Dermis blood vessel endothelial cell (primary cell): ENCODE results near the gene SPIN1. TPM values are rescaled to one million over a fixed set of nuclear protein-coding genes. Genes with fewer than 3 reads are reported as not detected.

Experiments
- DNase-seq: peaks from one replicate; pipeline ENCODE4 v3.0.0; 2010
- total RNA-seq: library from RNA; depleted of rRNA; stranded (reverse); fragments of >200 nt; gene quantifications from 2 replicates; pipeline ENCODE4 v1.2.3, GENCODE V29; 2014

Gene SPIN1
- total RNA-seq, 1 donor from 2014 or later = 72.0 TPM

DNA sequence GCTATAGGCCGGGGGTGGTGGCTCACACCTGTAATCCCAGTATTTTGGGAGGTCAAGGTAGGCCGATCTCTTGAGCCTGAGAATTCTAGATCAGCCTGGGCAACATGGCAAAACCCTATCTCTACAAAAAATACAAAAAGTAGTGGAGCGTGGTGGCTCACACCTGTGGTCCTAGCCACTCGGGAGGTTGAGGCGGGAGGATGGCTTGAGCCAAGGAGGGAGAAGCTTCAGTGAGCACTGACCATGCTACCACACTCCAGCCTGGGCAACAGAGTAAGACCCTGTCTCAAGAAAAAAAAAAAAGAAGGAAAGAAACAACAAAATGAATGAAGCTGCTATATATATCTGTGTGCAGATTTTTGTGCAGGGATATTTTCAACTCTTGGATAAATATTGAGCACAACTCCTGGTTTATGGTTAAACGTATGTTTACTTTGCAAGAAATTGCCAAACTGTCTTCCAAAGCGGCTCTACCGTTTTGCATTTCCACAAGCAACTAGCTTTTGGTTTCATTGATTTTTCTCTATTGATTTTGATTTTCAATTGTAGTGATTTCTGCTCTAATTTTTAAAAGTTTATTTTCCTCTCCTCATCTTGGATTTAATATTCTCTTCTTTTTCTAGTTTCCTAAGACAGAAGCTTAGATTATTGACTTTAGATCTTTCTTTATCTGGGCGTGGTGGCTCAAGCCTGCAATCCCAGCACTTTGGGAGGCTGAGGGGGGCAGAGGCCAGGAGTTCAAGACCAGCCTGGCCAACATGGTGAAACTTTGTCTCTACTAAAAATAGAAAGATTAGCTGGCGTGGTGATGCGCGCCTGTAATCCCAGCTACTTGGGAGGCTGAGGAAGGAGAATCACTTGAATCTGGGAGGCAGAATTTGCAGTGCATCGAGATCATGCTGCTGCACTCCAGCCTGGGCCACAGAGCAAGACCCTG lies 49.2 kb downstream of the SPIN1 start:
- DNase-seq = no peak

DNA sequence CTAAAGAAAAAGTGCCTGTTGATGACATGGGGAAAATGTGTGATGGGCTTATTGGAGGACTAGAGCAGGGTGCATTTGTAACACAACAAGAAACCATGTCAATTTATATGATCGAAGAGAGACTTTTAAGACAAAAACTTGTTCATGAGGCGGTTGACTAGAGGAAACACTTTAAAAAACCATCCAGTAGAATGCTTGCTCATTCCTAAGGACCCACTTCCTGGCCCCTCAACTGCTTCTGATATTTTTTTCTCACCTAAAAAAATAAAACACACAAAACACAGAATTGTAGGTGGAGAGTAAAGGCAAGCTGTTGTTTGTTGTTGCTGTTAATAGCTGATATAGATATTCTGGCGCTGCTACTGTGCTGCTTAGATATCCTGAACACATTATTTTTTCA lies 50.6 kb downstream of the SPIN1 start:
- no peak for DNase-seq

- no peak for DNase-seq
These were observed 53.2 kb downstream of the SPIN1 start for GRCh38 chr9:88441301-88442007.

DNA sequence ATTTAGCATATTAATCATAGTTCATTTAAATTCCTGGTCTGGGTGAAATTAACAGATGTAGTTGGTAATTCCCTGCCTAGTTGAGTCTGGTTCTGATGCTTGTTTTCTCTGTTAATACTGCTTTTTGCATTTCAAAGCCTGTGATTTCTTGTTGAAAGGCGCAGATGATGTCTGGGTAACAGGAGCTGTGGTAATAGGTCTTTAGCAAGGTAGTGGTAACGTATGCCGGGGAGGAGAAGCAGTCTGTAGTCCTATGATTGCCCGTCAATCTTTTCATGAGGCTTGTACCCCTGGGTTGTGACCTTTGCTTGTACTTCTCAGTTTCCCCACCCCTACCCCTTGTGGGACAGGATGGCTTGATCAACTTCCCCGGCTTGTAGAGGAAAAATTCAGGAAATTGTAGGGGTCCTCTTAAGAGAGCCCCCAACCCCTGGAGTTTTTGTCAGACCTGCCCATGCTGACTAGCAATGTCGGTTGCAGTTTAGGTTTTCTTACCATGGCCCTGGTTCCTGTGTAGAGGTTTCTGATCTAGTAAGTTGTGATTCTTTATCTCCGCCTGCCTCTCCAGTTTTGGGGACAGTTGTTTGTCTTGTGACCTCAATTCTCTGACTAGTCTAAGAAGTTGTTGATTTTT lies 55.4 kb downstream of the SPIN1 start:
- DNase-seq = no peak

DNA sequence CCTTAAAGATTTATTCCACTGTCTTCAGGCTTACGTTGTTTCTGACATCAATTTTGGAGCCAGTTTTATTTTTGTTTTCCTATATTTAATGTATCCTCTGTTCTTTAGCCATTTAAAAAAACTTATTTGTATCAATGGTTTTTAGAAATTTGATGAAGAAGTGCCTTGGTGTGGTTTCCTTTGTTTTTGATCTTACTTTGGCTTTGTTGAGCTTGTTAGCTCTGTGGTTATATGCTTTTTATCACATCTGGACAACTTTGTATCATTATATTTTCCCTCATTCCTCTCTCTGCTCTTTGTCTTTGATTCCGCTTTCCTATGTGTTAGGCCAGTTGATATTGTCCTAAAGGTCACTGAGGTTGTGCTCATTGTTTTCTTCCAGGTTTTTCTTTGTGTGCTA lies 58.5 kb downstream of the SPIN1 start:
- DNase-seq = no peak

- no peak for DNase-seq
These were observed 59.2 kb downstream of the SPIN1 start for GRCh38 chr9:88447431-88447830.

- DNase-seq = no peak
These were observed 62.9 kb downstream of the SPIN1 start for GRCh38 chr9:88451160-88451559.

DNA sequence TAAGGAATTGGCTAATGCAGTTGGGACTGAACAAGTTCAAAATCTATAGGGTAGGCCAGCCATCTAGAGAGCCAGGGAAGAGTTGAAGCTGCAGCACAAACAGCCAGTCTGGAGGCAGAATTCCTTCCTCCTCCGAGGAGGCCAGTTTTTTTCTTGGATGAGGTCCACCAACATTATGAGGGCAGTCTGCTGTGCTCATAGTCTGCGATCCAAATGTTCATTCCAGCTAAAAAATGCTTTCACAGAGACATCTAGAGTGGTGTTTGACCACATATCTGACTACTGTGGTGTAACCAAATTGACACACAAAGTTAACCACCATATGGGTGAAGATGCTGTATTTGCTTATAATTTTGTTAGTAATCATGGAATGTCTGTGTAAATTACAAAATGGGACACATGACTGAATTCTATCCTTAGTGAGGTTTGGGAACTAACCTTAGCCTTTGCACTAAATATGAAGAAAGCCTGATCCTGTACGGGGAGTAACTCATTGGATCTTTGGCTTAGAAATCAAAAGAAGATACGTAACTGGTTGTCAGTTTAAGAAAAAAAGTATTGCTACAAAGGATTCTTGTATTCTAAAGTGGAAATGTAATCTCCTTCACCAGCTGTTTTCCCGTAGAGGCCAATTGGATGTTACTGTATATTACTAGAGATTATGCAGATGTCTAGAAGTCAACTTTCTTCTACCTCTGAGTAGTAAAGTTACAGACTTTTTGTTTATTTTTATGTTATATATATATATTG lies 70.6 kb downstream of the SPIN1 start:
- no peak for DNase-seq

DNA sequence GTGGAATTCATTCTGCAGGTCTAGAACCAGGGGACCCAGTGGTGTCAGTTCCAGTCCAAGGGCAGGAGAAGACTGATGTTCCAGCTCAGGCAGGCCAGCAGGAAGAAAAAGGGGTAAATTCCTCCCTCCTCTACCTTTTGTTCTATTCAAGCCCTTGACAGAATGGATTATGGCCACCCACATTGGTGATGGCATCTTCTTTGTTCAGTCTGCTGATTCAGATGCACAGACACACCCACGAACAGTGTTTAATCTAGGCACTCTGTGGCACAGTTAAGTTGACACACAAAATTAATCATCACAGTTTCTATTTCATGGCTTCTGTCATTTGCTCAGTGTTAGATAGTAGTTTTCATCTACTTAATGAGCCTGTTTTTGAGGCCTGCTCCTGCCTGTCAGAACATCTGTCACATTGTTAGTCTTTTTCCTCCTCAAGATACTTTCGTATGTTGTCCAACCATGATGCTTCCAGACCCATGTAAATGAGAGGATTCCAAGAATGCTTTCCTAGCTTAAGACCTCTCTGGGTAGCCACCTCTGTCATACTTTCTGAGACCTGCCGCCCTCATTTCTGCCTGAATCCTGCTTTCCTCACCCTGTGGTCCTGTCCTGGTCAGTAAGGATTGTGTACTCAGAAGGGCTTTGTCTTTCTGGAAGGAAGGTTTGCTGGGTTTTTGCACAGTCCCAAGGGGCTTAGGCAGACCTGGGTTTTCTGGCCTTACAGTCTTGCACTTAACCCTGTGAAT lies 72.5 kb downstream of the SPIN1 start:
- no peak for DNase-seq

DNA sequence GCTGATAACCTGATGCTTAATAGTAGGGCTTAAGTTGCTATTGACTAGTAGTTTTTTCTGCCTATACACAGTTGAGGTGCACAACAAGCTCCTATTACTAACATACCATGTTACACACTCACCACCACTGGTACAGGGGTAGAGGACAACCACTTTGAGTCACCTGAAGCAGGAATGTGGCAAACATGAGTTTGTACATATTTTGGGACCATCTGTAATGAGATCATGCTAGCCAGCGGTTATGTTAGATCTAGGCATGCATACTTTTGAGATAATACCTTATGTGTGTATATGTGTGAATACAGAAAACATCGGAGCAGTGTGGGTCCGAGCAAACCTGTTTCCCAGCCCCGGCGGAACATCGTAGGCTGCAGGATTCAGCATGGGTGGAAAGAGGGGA lies 73.9 kb downstream of the SPIN1 start:
- DNase-seq = no peak

GRCh38 chr9:88464851-88465250 lies 76.6 kb downstream of the SPIN1 start:
- peak; percentile 55 for DNase-seq

GRCh38 chr9:88468226-88468625 lies 80.0 kb downstream of the SPIN1 start:
- no peak for DNase-seq

- no peak for DNase-seq
These were observed 88.4 kb downstream of the SPIN1 start for GRCh38 chr9:88476491-88477271.

GRCh38 chr9:88477300-88477751 lies 89.1 kb downstream of the SPIN1 start:
- DNase-seq = no peak

DNA sequence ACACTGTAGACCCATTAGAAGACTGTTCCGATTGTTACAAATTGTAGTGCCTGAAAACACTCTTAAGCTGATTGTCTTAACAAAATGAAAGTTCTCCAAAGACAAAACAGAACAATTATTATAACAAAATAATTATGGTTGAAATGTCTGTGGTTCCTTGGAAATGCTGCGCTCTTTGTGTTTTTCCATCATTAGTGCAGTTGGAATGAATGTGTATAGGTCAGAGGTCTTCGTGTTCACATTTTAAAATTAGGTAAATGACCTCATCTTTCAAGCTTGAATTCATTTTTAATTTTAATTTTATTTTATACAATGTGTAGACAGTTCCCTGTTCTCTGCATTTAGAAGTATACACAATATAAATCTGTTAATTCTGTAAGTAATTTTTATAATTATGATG lies 90.0 kb downstream of the SPIN1 start:
- no peak for DNase-seq

DNA sequence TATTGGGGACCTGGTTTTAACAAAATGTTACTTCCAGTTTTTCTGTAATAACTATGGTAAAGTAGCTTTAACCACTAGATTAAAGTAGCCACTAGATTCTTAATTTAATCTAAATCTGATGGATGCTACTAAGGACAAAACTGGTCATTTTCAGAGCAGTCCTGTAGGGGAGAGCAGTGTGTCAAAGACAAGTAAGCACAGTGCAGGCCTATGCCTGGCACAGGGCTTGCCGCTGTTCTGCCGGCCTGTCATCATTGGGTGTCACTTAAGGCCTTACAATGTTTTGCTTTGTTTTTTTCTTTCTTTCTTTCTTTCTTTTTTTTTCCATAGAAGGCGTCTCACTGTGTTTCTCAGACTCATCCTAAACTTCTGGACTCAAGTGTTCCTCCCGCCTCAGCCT lies 93.7 kb downstream of the SPIN1 start:
- DNase-seq = no peak

GRCh38 chr9:88488166-88488565 lies 99.9 kb downstream of the SPIN1 start:
- no peak for DNase-seq

GRCh38 chr9:88494983-88495721 lies 106.9 kb downstream of the SPIN1 start:
- DNase-seq = no peak

DNA sequence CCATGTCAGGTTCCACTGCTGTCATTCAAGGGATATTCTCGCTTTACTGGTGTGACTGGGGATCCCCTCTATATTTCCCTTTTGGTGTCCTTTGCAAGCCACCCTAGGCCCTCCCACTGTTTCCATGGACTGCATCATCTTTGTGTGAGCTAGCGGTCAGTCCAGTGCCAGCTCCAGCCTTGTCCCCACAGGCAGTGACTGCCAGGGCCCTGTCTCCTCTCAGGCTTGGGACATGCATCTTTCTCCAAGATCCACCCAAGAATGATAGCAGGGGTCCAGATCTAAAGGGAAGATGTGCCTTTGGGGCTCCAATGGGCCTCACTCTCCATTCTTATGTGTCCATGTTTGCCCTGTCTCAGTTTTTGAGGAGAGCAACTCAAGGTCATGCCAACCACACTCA lies 109.0 kb downstream of the SPIN1 start:
- no peak for DNase-seq

- DNase-seq = no peak
These were observed 110.6 kb downstream of the SPIN1 start for GRCh38 chr9:88498880-88499279.
